IMR-90 (cell line): ENCODE results near the gene RHOBTB3. TPM values are rescaled to one million over a fixed set of nuclear protein-coding genes. Genes with fewer than 3 reads are reported as not detected.

Source experiments
- ATAC-seq: fragments of 200-7000 bp; cut with Tn5 transposase; 2 replicates; pipeline ENCODE4 v1.9.1; 2020; ENCODE audit warnings: low read depth, mild to moderate bottlenecking, moderate library complexity
- BruUV-seq: library from RNA; stranded (reverse); fragments of 400-500 nt; replicated peaks from 2 replicates; lab custom pipeline; 2021; lab: Mats Ljungman, UMichigan
- CTCF ChIA-PET: fragments of 300-600 bp; formaldehyde crosslinking; extraction: SDS; loops from one replicate; lab custom pipeline; 2021; ENCODE audit warnings: antibody characterized with exemption; lab: Yijun Ruan, JAX
- POLR2A ChIA-PET: fragments of 300-600 bp; sonication (Branson Sonifier 250); formaldehyde crosslinking; loops from one replicate; lab custom pipeline; 2022; ENCODE audit warnings: antibody characterized with exemption; ENCODE audit not compliant: unreplicated experiment; lab: Charles Lee
- DNase-seq: peaks from one replicate; pipeline ENCODE4 v3.0.0; 2013
- H2AFZ ChIP-seq: replicated peaks from 2 replicates; pipeline ENCODE3; 2013; ENCODE audit warnings: low read length, mild to moderate bottlenecking; ENCODE audit not compliant: poor library complexity
- H2AK5ac ChIP-seq: 2 replicates; pipeline ENCODE4 v1.6.1; 2013; ENCODE audit warnings: low read depth, low read length, inconsistent platforms
- H2AK9ac ChIP-seq: replicated peaks from 2 replicates; pipeline ENCODE3; 2013; ENCODE audit warnings: mild to moderate bottlenecking, low read depth, low read length, moderate library complexity; ENCODE audit not compliant: poor library complexity
- H2BK120ac ChIP-seq: 2 replicates; pipeline ENCODE4 v1.6.1; 2013; ENCODE audit warnings: low read depth, low read length, inconsistent platforms
- H2BK15ac ChIP-seq: 3 replicates; pipeline ENCODE4 v1.6.1; 2013; ENCODE audit warnings: low read depth, low read length, inconsistent platforms
- H2BK20ac ChIP-seq: 2 replicates; pipeline ENCODE4 v1.6.1; 2013; ENCODE audit warnings: low read depth, mild to moderate bottlenecking, inconsistent platforms, low read length, moderate library complexity
- H2BK5ac ChIP-seq: 2 replicates; pipeline ENCODE4 v1.6.1; 2013; ENCODE audit warnings: mild to moderate bottlenecking, low read depth, low read length, inconsistent platforms; ENCODE audit not compliant: poor library complexity, severe bottlenecking
- H3K14ac ChIP-seq: replicated peaks from 2 replicates; pipeline ENCODE4 v1.6.1; 2013; ENCODE audit warnings: low read depth, low read length, inconsistent platforms
- H3K18ac ChIP-seq: 2 replicates; pipeline ENCODE4 v1.6.1; 2013; ENCODE audit warnings: low read depth, low read length, control low read depth
- H3K23ac ChIP-seq: 2 replicates; pipeline ENCODE4 v1.6.1; 2013; ENCODE audit warnings: low read depth, low read length, inconsistent platforms
- H3K27ac ChIP-seq: 2 replicates; pipeline ENCODE4 v1.5.1; 2013; ENCODE audit warnings: mild to moderate bottlenecking, control low read depth, low read length; ENCODE audit not compliant: insufficient read depth
- H3K27me3 ChIP-seq: 2 replicates; pipeline ENCODE4 v1.6.1; 2013; ENCODE audit warnings: low read length; ENCODE audit not compliant: control insufficient read depth, insufficient read depth
- H3K36me3 ChIP-seq: 2 replicates; pipeline ENCODE4 v1.6.1; 2013; ENCODE audit warnings: low read length, mixed read lengths; ENCODE audit not compliant: control insufficient read depth, insufficient read depth
- H3K4ac ChIP-seq: 2 replicates; pipeline ENCODE4 v1.6.1; 2013; ENCODE audit warnings: low read depth, low read length, inconsistent platforms
- H3K4me1 ChIP-seq: 2 replicates; pipeline ENCODE4 v1.6.1; 2013; ENCODE audit warnings: low read length, mixed read lengths; ENCODE audit not compliant: control insufficient read depth, insufficient read depth
- H3K4me2 ChIP-seq: 2 replicates; pipeline ENCODE4 v1.6.1; 2013; ENCODE audit warnings: low read depth, mild to moderate bottlenecking, control low read depth, low read length, moderate library complexity
- H3K4me3 ChIP-seq: 2 replicates; pipeline ENCODE4 v1.5.1; 2013; ENCODE audit warnings: low read depth, mild to moderate bottlenecking, control low read depth, low read length, moderate library complexity; ENCODE audit not compliant: insufficient read depth
- H3K56ac ChIP-seq: 2 replicates; pipeline ENCODE4 v1.6.1; 2013; ENCODE audit warnings: low read length, inconsistent platforms; ENCODE audit not compliant: insufficient read depth; ENCODE audit errors: extremely low read depth
- H3K79me1 ChIP-seq, 2 experiments: 2 replicates each; pipeline ENCODE4 v1.6.1; 2013; ENCODE audit warnings: low read length in 2 of 2, inconsistent platforms in 1 of 2, low read depth in 1 of 2
- H3K9ac ChIP-seq: 2 replicates; pipeline ENCODE4 v1.6.1; 2013; ENCODE audit warnings: low read depth, low read length, control low read depth
- H3K9me1 ChIP-seq: 2 replicates; pipeline ENCODE4 v1.6.1; 2013; ENCODE audit warnings: low read length, inconsistent platforms; ENCODE audit not compliant: insufficient read depth
- H3K9me3 ChIP-seq: 2 replicates; pipeline ENCODE4 v1.6.1; 2013; ENCODE audit warnings: low read length; ENCODE audit not compliant: control insufficient read depth, insufficient read depth
- H4K20me1 ChIP-seq: 2 replicates; pipeline ENCODE4 v1.6.1; 2013; ENCODE audit warnings: low read length, inconsistent platforms; ENCODE audit not compliant: insufficient read depth
- H4K5ac ChIP-seq: 2 replicates; pipeline ENCODE4 v1.6.1; 2013; ENCODE audit warnings: mild to moderate bottlenecking, low read depth, low read length, control low read depth
- H4K8ac ChIP-seq, 2 experiments: 2 replicates each; pipeline ENCODE4 v1.6.1; 2013; ENCODE audit warnings: low read depth in 2 of 2, low read length in 2 of 2, control low read depth in 1 of 2, inconsistent platforms in 1 of 2
- H4K91ac ChIP-seq: 2 replicates; pipeline ENCODE4 v1.6.1; 2013; ENCODE audit warnings: low read depth, low read length, inconsistent platforms; ENCODE audit not compliant: insufficient read depth
- MAZ ChIP-seq: IDR thresholded peaks from 2 replicates; pipeline ENCODE4 v1.6.1; 2012; ENCODE audit warnings: low read depth, mild to moderate bottlenecking, low read length, improper control_type of control experiment, moderate library complexity, borderline replicate concordance
- WGBS, 2 experiments: methylation state at CpG; one replicate each; pipeline versions ENCODE4 v1.1.5 to v1.1.7; 2013; ENCODE audit warnings: missing lambda C conversion rate in 2 of 2; ENCODE audit not compliant: insufficient read length in 1 of 2; ENCODE audit errors: extremely low coverage in 2 of 2; 5-methylcytosine and 5-hydroxymethylcytosine counted together
- dilution Hi-C: fragments of 300-500 bp; cut with HindIII; formaldehyde crosslinking; loops from one replicate; pipeline ENCODE4 v1.14.3; 2018; ENCODE audit warnings: low sequenced_read_pairs; ENCODE audit not compliant: unreplicated experiment
- in situ Hi-C: fragments of 300-500 bp; cut with MboI; formaldehyde crosslinking; loops from 3 replicates; pipeline ENCODE4 v1.14.3; 2019; ENCODE audit warnings: low sequenced_read_pairs, inconsistent platforms, mixed read lengths
- intact Hi-C: fragments of 100-400 bp; cut with micrococcal nuclease; formaldehyde crosslinking; loops from 2 replicates; pipeline ENCODE4 v1.10.0; 2022
- polyA plus RNA-seq, 3 experiments: library from polyadenylated mRNA; depleted of rRNA; stranded (reverse); fragments of >200 nt; gene quantifications; 2 replicates each; pipeline ENCODE4 v1.2.3, GENCODE V29; 2012; ENCODE audit warnings: low replicate concordance in 1 of 3
- total RNA-seq: library from RNA; depleted of rRNA; stranded (reverse); fragments of >200 nt; gene quantifications from 2 replicates; pipeline ENCODE4 v1.2.3, GENCODE V29; 2012

The RHOBTB3 gene
- total and polyA plus RNA-seq, 2 of the 4 experiments (the other 2 are of a cell fraction) = 117 to 447 TPM

DNA sequence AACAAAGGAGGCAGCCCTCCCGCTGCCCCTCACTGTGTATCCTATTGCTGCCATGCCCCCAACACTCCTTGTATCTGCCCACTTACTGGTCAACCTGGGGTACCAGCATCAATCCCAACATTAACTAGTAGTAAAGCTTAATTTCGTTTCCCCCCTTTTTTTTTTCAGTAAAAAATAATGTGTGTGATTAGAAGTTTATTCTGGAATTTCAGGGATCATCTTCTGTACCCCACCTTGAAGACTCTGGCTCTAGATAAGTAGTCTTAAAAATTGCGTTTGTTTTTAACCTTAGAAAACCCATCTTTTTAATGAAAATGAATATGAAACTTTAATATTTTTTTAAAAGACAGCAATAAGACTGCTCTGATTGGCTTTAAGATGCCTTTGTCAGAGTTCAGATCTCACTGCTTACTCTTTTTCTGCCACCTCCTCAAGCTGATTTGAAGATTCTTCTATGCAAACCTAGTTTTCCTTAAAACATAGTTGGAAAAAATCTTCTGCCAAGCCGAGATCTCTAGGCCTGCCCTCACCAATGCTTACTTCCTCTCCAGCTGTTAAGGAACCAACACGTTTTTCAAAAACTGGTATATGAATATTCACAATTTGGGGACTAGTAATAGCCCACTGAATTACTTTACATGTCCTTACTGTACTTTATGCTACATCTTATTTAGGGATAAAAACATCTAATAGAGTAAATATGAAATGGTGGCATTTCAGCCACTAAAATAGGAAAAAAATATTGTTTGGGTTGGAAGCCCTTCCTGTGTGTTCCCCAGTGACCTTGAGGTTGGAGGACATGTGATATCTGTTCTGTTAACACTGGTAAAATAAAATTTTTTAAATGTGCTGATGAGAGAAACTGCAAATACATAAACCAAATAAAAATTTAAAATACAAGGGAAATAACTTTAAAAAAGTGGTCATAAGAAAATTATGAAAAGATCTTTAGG, 4.0 kb upstream of the RHOBTB3 start:
- CTCF ChIA-PET = interaction anchor here (1.1 kb wide), 1 partner anchor 63 kb away, joined by 3 read pairs; no protein-coding TSS in a partner anchor
- dilution Hi-C loops = no loop called here
- no CpG with 5 or more reads among the region's 5 CpGs for WGBS, 2 experiments

More for the DNA sequence above, 4.0 kb upstream of the RHOBTB3 start:
- peak overlapping the region; percentile 56 for H2AK9ac ChIP-seq
- no peaks in the 10 kb centered on the region for H3K9me3 ChIP-seq
- 0 out of 2 replicates have a peak, but pooled peaks cover 4% of the 10 kb centered on the region for H4K20me1 ChIP-seq
- peak overlapping the region; percentile 89 to 92 for H4K8ac ChIP-seq
- DNase-seq (no peak), ATAC-seq (no peak)
- in situ Hi-C loops (no loop called here), intact Hi-C loops (no loop called here)
- no TSS peak for BruUV-seq
- POLR2A ChIA-PET = no interaction called here
- peak overlapping the region; percentile 96; the same call in 2 of the 3 replicates for H2BK15ac ChIP-seq
- H3K4me2 ChIP-seq = peak overlapping the region; percentile 79
- no peaks in the 10 kb centered on the region for H3K36me3 ChIP-seq
- peak overlapping the region; percentile 91 for H3K18ac ChIP-seq
- H3K56ac ChIP-seq = peak overlapping the region; percentile 55; the same call in 1 of the 2 replicates
- no peaks in the 10 kb centered on the region for H3K27me3 ChIP-seq
- H2BK120ac ChIP-seq = peak overlapping the region; percentile 94
- peak overlapping the region; percentile 88 for H4K91ac ChIP-seq
- H3K4me3 ChIP-seq = no peak overlapping the region
- H3K4me1 ChIP-seq = peaks cover 17% of the 10 kb centered on the region
- H3K23ac ChIP-seq = peak overlapping the region; percentile 90
- H3K27ac ChIP-seq = peak overlapping the region; percentile 87
- peak overlapping the region; percentile 90 for H3K14ac ChIP-seq
- H3K79me1 ChIP-seq = peaks cover 0 to 23% of the 10 kb centered on the region in 2 experiments; a peak in 2 of 4 replicates
- H3K9ac ChIP-seq = peak overlapping the region; percentile 51; the same call in 1 of the 2 replicates
- H2AFZ ChIP-seq = peak overlapping the region; percentile 66
- H3K9me1 ChIP-seq = peaks cover 7% of the 10 kb centered on the region; the same call in 1 of the 2 replicates
- H2BK20ac ChIP-seq = peak overlapping the region; percentile 89
- no peak for TF ChIP-seq MAZ
- H4K5ac ChIP-seq = peak overlapping the region; percentile 90
- peak overlapping the region; percentile 93; the same call in 1 of the 2 replicates for H2AK5ac ChIP-seq
- H2BK5ac ChIP-seq = peak overlapping the region; percentile 90
- H3K4ac ChIP-seq = peak overlapping the region; percentile 94
